DOHH2 (cell line): ENCODE measurements around the gene RNF103.

Experiments
- H3F3A ChIP-seq: fragments of 200-600 bp; sonication (generic), shearing (Covaris generic); 2 replicates; pipeline ENCODE4 v1.6.0; 2016; ENCODE audit warnings: antibody characterized with exemption, mild to moderate bottlenecking; ENCODE audit not compliant: control insufficient read depth, insufficient read depth
- H3K27ac ChIP-seq: fragments of 200-600 bp; sonication (generic); 2 replicates; pipeline ENCODE4 v1.5.1; 2014; ENCODE audit warnings: low read depth, mild to moderate bottlenecking, low read length, moderate library complexity
- H3K27me3 ChIP-seq: fragments of 200-600 bp; sonication (generic); 2 replicates; pipeline ENCODE4 v1.6.1; 2014; ENCODE audit warnings: mild to moderate bottlenecking, low read length, mixed read lengths; ENCODE audit not compliant: control insufficient read depth
- H3K36me3 ChIP-seq: fragments of 200-600 bp; sonication (generic); 2 replicates; pipeline ENCODE4 v1.6.1; 2014; ENCODE audit warnings: mild to moderate bottlenecking, low read length, moderate library complexity, mixed read lengths; ENCODE audit not compliant: control insufficient read depth
- H3K4me1 ChIP-seq: fragments of 200-600 bp; sonication (generic); 2 replicates; pipeline ENCODE4 v1.6.1; 2014; ENCODE audit warnings: mild to moderate bottlenecking, low read length, mixed read lengths; ENCODE audit not compliant: control insufficient read depth
- H3K4me2 ChIP-seq: fragments of 200-600 bp; sonication (generic); 2 replicates; pipeline ENCODE4 v1.6.0; 2014; ENCODE audit warnings: mild to moderate bottlenecking, low read length, moderate library complexity
- H3K4me3 ChIP-seq: fragments of 200-600 bp; sonication (generic); 2 replicates; pipeline ENCODE4 v1.5.1; 2014; ENCODE audit warnings: mild to moderate bottlenecking, low read length, mixed read lengths
- H3K79me2 ChIP-seq: fragments of 200-600 bp; sonication (generic); 2 replicates; pipeline ENCODE4 v1.6.1; 2014; ENCODE audit warnings: mild to moderate bottlenecking, low read length, mixed read lengths; ENCODE audit not compliant: control insufficient read depth
- H3K9me2 ChIP-seq: fragments of 200-600 bp; sonication (generic); replicated peaks from 2 replicates; pipeline ENCODE4 v1.6.1; 2014; ENCODE audit warnings: mild to moderate bottlenecking, low read length, mixed read lengths; ENCODE audit not compliant: control insufficient read depth
- H3K9me3 ChIP-seq: fragments of 200-600 bp; sonication (generic); 2 replicates; pipeline ENCODE4 v1.6.1; 2014; ENCODE audit warnings: antibody characterized with exemption, low read length, mixed read lengths; ENCODE audit not compliant: control insufficient read depth, insufficient read depth
- H4K20me1 ChIP-seq: fragments of 200-600 bp; sonication (generic); 2 replicates; pipeline ENCODE4 v1.6.0; 2014; ENCODE audit warnings: low read depth, mild to moderate bottlenecking, antibody characterized with exemption, low read length, moderate library complexity; ENCODE audit not compliant: control insufficient read depth, insufficient read depth
- EZH2phosphoT487 ChIP-seq: fragments of 200-600 bp; sonication (generic); IDR thresholded peaks from 2 replicates; pipeline ENCODE4 v1.6.1; 2017; ENCODE audit warnings: borderline replicate concordance, mild to moderate bottlenecking, antibody characterized with exemption, low read length, moderate library complexity, mixed read lengths
- TF ChIP-seq, protein P1 (sequence below): fragments of 200-600 bp; sonication (generic); IDR thresholded peaks from one replicate; pipeline ENCODE4 v1.5.1; 2014; ENCODE audit warnings: antibody characterized with exemption, mild to moderate bottlenecking, low read depth, low read length; ENCODE audit not compliant: poor library complexity, severe bottlenecking

RNF103 gene

GRCh38 chr2:86608832-86609410 is 14.7 kb downstream of the RNF103 start:
- Histone ChIP-seq H3K4me1 (no peaks in the 10 kb centered on the region), H3K79me2 (no peaks in the 10 kb centered on the region), H3K36me3 (peaks cover 67% of the 10 kb centered on the region), H3K4me2 (no peak overlapping the region), H3K9me2 (no peaks in the 10 kb centered on the region), H3F3A (0 out of 2 replicates have a peak, but pooled peaks cover 5% of the 10 kb centered on the region), H3K9me3 (no peaks in the 10 kb centered on the region), H3K27ac (no peak overlapping the region), H4K20me1 (no peaks in the 10 kb centered on the region), H3K4me3 (no peak overlapping the region), H3K27me3 (no peaks in the 10 kb centered on the region)
- no peak for TF ChIP-seq EZH2phosphoT487
- TF ChIP-seq, protein P1, sequence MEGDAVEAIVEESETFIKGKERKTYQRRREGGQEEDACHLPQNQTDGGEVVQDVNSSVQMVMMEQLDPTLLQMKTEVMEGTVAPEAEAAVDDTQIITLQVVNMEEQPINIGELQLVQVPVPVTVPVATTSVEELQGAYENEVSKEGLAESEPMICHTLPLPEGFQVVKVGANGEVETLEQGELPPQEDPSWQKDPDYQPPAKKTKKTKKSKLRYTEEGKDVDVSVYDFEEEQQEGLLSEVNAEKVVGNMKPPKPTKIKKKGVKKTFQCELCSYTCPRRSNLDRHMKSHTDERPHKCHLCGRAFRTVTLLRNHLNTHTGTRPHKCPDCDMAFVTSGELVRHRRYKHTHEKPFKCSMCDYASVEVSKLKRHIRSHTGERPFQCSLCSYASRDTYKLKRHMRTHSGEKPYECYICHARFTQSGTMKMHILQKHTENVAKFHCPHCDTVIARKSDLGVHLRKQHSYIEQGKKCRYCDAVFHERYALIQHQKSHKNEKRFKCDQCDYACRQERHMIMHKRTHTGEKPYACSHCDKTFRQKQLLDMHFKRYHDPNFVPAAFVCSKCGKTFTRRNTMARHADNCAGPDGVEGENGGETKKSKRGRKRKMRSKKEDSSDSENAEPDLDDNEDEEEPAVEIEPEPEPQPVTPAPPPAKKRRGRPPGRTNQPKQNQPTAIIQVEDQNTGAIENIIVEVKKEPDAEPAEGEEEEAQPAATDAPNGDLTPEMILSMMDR = no peak

GRCh38 chr2:86603905-86604304 is 19.8 kb downstream of the RNF103 start:
- no peaks in the 10 kb centered on the region for H4K20me1 ChIP-seq
- no peaks in the 10 kb centered on the region for H3K9me2 ChIP-seq
- no peaks in the 10 kb centered on the region for H3K79me2 ChIP-seq
- no peak overlapping the region for H3K27ac ChIP-seq
- H3K27me3 ChIP-seq = no peaks in the 10 kb centered on the region
- H3K4me1 ChIP-seq = 0 out of 2 replicates have a peak, but pooled peaks cover 4% of the 10 kb centered on the region
- no peaks in the 10 kb centered on the region for H3K9me3 ChIP-seq
- no peak overlapping the region for H3K4me2 ChIP-seq
- peaks cover 41% of the 10 kb centered on the region for H3K36me3 ChIP-seq
- TF ChIP-seq EZH2phosphoT487 = no peak
- TF ChIP-seq, protein P1 = no peak
- H3F3A ChIP-seq = 0 out of 2 replicates have a peak, but pooled peaks cover 5% of the 10 kb centered on the region
- H3K4me3 ChIP-seq = no peak overlapping the region

- Histone ChIP-seq H3K27me3 (no peaks in the 10 kb centered on the region), H3K4me1 (0 out of 2 replicates have a peak, but pooled peaks cover 4% of the 10 kb centered on the region), H3K9me3 (no peaks in the 10 kb centered on the region), H3K4me2 (no peak overlapping the region), H3K36me3 (peaks cover 6% of the 10 kb centered on the region; the same call in 1 of the 2 replicates), H3F3A (no peaks in the 10 kb centered on the region), H3K27ac (no peak overlapping the region), H3K9me2 (no peaks in the 10 kb centered on the region), H3K4me3 (no peak overlapping the region), H3K79me2 (no peaks in the 10 kb centered on the region), H4K20me1 (no peaks in the 10 kb centered on the region)
- TF ChIP-seq EZH2phosphoT487 = no peak
- TF ChIP-seq, protein P1 = no peak
These were observed 24.7 kb downstream of the RNF103 start for GRCh38 chr2:86598966-86599365.
